ENCODE measurements around the gene SLC17A5.

The SLC17A5 gene

DNA sequence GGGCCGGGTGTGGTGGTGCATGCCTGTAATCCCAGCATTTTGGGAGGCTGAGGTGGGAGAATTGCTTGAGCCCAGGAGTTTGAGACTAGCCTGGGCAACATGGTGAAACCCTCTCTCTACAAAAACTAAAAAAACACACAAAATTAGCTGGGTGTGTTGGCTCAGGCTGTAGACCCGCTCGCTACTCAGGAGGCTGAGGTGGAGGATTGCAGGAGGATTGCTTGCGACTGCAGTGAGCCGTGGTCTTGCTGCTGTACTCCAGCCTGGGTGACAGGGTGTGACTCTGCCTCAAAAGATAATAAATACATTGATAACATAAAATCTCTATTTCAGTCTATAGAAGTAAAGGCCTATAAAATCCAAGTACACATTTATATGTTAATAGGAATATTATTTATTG lies 49.3 kb downstream of the SLC17A5 start:
- H3K4me3 ChIP-seq (ENCODE audit: low read length), result no peak overlapping the region
- DNase-seq (ENCODE audit: low read depth), result no peak
- TF ChIP-seq, protein P1, sequence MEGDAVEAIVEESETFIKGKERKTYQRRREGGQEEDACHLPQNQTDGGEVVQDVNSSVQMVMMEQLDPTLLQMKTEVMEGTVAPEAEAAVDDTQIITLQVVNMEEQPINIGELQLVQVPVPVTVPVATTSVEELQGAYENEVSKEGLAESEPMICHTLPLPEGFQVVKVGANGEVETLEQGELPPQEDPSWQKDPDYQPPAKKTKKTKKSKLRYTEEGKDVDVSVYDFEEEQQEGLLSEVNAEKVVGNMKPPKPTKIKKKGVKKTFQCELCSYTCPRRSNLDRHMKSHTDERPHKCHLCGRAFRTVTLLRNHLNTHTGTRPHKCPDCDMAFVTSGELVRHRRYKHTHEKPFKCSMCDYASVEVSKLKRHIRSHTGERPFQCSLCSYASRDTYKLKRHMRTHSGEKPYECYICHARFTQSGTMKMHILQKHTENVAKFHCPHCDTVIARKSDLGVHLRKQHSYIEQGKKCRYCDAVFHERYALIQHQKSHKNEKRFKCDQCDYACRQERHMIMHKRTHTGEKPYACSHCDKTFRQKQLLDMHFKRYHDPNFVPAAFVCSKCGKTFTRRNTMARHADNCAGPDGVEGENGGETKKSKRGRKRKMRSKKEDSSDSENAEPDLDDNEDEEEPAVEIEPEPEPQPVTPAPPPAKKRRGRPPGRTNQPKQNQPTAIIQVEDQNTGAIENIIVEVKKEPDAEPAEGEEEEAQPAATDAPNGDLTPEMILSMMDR (IDR thresholded peaks at IDR 0.05; ENCODE audit: insufficient read depth, low read depth, low read length, missing control alignments), result no peak

DNA sequence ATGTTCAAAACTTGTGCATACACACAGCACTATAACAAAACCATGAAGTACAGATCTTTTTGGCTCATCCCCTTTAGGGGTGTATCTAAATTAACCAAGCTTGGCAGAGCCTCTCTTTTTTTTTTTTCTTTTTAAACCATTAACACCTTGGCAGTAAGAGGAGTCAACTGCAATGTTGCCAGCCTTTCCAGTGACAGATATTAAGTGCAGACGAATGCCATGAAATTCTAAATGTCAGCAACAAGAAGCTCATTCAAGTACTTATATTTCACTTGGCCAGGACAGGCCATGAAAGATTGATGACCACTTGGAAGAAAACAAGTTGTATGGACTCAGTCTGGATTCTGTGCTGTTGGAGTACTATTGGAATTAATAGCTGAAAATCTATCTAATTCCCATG lies 49.8 kb downstream of the SLC17A5 start:
- H3K4me3 ChIP-seq (ENCODE audit: low read length), result no peak overlapping the region
- DNase-seq (ENCODE audit: low read depth), result no peak
- TF ChIP-seq, protein P1 (IDR thresholded peaks at IDR 0.05; ENCODE audit: insufficient read depth, low read depth, low read length, missing control alignments), result no peak

DNA sequence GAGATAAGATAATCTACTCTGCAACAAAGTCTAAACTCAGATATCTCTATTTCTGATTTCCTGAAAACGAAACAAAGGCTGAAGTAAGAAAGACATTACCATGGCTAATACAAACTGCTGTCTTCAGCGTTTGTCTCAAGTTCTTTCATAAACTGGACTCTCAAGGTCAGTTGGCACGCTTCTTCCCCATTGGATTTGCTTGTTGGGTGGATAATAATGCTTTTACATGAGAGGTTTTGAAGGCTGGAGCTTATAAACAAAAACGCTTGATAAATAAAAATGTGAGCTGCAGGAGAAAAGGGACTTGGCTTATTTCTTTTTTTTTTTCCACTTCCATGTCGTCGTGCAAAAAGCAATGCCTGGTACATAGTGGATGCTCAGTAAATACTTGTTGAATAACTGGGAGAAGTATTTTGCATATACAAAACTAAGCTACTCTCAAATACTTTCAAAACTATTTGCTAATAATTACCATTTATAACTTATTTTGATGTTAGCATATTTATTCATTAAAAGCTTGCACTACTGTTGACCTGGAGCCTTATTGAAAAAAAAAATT lies 67.3 kb downstream of the SLC17A5 start:
- no peak for DNase-seq (ENCODE audit: low read depth)
- TF ChIP-seq, protein P1 (IDR thresholded peaks at IDR 0.05; ENCODE audit: insufficient read depth, low read depth, low read length, missing control alignments), result no peak
- no peak overlapping the region for H3K4me3 ChIP-seq (ENCODE audit: low read length)

DNA sequence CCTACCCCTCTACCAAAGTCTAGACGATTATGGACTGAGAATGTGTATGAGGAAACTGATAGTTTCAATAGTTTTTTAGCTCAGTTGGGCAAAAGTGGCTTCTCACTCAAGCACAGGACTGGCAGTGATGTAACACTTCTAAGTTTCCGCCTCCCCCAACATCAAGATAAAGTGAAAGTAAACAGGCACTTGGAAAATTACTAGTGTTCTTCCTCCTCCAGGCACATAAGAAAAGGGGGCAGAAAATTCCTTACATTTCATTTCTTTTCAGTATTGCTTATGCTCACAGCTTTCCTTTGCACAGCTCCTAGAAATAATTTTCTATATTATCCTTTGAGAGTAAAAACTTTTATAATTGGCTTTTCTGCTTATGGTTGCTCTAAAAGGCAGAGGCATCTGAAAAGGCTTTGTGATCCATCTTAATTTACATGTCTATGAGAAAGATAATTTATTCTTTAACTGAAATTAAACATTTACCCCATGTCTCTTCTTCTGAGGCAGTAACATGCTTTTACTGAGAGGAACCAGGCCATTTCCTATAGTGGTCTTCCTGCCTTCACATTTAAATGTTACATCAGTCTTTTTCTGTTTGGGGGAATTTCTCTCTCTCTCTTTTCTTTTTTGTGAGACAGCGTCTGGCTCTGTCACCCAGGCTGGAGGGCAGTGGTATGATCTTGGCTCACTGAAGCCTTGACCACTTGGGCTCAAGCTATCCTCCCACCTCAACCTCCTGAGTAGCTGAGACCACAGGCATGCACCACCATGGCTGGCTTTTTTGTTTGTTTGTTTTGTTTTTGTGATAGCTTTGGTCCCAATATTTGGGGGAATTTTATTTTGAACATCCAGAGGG lies 68.0 kb downstream of the SLC17A5 start:
- peak; percentile 64 for DNase-seq (ENCODE audit: low read depth)
- TF ChIP-seq, protein P1 (IDR thresholded peaks at IDR 0.05; ENCODE audit: insufficient read depth, low read depth, low read length, missing control alignments), result no peak
- no peak overlapping the region for H3K4me3 ChIP-seq (ENCODE audit: low read length)

DNA sequence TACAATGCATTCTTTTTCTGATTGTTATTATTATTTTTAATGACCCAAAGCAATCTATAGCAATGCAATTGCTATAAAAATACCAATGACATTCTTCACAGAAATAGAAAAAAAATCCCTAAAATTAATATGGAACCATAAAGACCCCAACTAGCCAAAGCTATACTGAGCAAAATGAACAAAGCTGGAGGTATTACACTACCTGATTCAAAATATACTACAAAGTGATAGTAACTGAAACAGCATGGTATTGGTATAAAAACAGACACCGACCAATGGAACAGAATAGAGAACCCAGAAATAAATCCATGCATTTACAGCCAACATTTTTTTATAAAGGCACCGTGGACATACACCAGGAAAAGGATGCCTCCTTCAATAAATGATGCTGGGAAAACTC lies 72.5 kb downstream of the SLC17A5 start:
- no peak for DNase-seq (ENCODE audit: low read depth)
- TF ChIP-seq, protein P1 (IDR thresholded peaks at IDR 0.05; ENCODE audit: insufficient read depth, low read depth, low read length, missing control alignments), result no peak
- H3K4me3 ChIP-seq (ENCODE audit: low read length), result no peak overlapping the region

DNA sequence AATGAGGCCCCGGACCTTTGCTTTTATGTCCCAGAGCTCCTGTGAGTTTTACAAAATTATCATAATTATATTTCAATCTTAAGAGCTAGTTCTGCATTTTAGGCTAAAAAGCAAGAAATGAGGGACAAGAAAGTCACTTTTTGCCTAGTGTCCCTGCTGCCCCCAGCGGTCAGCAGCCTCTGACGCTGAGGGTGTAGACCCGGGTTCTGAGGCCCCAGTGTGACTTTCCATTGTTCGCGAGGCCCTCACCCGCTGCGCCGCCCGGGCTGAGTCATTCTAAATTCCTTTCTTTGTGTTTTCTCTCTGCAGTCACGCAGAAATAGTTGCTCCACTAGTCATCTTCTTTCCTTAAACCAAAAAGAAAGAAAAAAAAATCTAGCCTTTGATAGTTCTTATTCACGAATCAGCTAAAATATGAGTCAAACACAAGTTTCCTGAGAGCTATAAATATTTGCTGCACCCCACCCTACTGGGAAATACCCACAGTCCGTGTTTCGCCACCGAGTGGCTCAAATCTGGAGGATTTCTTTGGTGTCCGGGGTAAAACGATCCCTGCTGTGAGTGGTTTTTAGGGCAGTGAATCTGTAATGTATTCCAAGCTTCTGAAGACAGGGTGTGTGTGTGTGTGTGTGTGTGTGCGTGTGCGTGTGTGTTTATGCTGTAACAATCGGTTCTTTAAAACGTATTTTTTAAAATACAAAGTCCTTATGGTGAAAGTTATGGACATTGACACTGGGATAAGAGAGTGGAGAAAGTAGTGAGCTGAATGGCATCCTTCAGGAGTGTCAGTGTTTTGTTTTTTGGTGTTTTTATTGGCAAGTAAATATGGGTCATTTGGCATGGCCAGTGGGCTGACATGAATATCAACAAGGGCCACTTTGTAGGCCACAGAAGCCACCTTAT lies 73.3 kb downstream of the SLC17A5 start:
- DNase-seq (ENCODE audit: low read depth), result peak; percentile 94
- TF ChIP-seq, protein P1 (IDR thresholded peaks at IDR 0.05; ENCODE audit: insufficient read depth, low read depth, low read length, missing control alignments), result peak; percentile 11
- H3K4me3 ChIP-seq (ENCODE audit: low read length), result peak overlapping the region; percentile 48
